ENCODE measurements around the gene ALPI.

DNA sequence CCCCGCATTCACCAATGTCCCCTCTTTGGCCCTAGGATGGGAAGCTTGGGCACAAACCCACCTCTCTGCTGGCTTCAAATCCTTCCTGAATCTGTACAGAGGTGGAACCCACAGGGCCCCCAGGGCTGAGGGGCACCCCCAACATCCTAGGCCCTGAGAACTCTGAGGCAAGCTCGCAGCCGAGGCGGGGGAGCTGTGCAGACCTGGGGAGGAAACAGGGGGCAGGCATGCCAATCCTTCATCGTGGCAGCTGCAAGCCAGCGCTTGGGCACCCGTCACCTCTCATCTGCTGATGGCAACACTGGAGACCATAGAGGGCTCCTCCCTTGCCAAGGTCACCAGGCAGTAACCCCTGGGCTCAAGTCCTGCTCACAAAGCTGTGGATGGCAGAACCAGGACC is 20.8 kb downstream of the ALPI start:
- TF ChIP-seq, protein P1, sequence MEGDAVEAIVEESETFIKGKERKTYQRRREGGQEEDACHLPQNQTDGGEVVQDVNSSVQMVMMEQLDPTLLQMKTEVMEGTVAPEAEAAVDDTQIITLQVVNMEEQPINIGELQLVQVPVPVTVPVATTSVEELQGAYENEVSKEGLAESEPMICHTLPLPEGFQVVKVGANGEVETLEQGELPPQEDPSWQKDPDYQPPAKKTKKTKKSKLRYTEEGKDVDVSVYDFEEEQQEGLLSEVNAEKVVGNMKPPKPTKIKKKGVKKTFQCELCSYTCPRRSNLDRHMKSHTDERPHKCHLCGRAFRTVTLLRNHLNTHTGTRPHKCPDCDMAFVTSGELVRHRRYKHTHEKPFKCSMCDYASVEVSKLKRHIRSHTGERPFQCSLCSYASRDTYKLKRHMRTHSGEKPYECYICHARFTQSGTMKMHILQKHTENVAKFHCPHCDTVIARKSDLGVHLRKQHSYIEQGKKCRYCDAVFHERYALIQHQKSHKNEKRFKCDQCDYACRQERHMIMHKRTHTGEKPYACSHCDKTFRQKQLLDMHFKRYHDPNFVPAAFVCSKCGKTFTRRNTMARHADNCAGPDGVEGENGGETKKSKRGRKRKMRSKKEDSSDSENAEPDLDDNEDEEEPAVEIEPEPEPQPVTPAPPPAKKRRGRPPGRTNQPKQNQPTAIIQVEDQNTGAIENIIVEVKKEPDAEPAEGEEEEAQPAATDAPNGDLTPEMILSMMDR (IDR thresholded peaks at IDR 0.05 in 2 of 3, conservative IDR thresholded peaks at IDR 0.05 in 1 of 3; ENCODE audit: control insufficient read depth in 2 of 3, extremely low read depth in 1 of 3, insufficient read depth in 1 of 3, low read depth in 3 of 3, low read length in 3 of 3): no peak
- no peak for TF ChIP-seq DPF2 (IDR thresholded peaks at IDR 0.05)
- TF ChIP-seq, protein P2, sequence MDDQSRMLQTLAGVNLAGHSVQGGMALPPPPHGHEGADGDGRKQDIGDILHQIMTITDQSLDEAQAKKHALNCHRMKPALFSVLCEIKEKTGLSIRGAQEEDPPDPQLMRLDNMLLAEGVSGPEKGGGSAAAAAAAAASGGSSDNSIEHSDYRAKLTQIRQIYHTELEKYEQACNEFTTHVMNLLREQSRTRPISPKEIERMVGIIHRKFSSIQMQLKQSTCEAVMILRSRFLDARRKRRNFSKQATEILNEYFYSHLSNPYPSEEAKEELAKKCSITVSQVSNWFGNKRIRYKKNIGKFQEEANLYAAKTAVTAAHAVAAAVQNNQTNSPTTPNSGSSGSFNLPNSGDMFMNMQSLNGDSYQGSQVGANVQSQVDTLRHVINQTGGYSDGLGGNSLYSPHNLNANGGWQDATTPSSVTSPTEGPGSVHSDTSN (IDR thresholded peaks at IDR 0.05; ENCODE audit: insufficient replicate concordance, low read depth, low read length): no peak
- no peak for TF ChIP-seq NFXL1 (IDR thresholded peaks at IDR 0.05; ENCODE audit: borderline replicate concordance)
- TF ChIP-seq, protein P3, sequence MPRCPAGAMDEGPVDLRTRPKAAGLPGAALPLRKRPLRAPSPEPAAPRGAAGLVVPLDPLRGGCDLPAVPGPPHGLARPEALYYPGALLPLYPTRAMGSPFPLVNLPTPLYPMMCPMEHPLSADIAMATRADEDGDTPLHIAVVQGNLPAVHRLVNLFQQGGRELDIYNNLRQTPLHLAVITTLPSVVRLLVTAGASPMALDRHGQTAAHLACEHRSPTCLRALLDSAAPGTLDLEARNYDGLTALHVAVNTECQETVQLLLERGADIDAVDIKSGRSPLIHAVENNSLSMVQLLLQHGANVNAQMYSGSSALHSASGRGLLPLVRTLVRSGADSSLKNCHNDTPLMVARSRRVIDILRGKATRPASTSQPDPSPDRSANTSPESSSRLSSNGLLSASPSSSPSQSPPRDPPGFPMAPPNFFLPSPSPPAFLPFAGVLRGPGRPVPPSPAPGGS (IDR thresholded peaks at IDR 0.05; ENCODE audit: borderline replicate concordance, insufficient read depth, low read depth, low read length, poor library complexity, severe bottlenecking): no peak
- no peak for TF ChIP-seq TCF7 (IDR thresholded peaks at IDR 0.05; ENCODE audit: borderline replicate concordance)
